Measurements from ENCODE around the gene DMWD.
A peak's percentile ranks its signal among the peaks of the same experiment; 100 is the strongest.
"Not testable (repeated sequence)": the region's sequence is repeated elsewhere in the genome, so short reads cannot be mapped to it uniquely, and the experiment has no call there.

The DMWD gene

GRCh38 chr19:45815481-45816216 lies 23.0 kb upstream of the DMWD start:
- no peak for DNase-seq

DNA sequence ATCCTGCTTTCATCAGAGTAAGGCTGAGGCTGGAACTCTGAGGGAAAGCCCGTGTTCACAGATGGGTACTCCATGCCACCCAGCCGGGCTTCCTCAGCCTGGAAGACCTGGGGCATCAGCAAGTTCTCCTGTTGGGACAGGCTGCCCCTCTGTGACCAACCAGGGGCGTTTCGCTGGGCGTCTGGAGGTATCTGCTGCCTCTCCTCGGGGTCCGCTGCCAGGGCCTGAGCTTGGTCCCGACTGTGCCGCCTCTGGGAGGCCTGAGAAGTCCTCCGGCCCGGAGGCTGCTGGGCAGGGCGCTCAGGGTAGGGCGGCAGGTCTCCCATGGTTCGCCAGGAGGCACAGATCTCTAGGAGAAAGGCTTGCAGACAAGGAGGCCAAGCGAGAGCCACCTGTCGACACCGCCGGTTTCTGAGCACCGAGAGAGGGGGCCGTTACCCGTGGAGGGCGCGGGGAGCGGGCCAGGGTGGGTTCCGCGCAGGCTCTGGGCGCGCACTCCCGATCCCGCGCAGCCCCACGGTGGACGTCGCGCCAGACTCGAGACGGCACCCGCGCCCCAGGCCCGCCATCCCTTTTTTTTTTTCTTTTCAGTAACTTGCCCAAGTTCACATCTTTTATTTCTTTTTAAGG lies 22.3 kb upstream of the DMWD start, which contains the start of gene RSPH6A:
Gene RSPH6A, minus strand, starts transcription at position 458 of the 630 bp plus-strand sequence. Its CDS starts 132 bp downstream, at position 326.
- DNase-seq = no peak

DNA sequence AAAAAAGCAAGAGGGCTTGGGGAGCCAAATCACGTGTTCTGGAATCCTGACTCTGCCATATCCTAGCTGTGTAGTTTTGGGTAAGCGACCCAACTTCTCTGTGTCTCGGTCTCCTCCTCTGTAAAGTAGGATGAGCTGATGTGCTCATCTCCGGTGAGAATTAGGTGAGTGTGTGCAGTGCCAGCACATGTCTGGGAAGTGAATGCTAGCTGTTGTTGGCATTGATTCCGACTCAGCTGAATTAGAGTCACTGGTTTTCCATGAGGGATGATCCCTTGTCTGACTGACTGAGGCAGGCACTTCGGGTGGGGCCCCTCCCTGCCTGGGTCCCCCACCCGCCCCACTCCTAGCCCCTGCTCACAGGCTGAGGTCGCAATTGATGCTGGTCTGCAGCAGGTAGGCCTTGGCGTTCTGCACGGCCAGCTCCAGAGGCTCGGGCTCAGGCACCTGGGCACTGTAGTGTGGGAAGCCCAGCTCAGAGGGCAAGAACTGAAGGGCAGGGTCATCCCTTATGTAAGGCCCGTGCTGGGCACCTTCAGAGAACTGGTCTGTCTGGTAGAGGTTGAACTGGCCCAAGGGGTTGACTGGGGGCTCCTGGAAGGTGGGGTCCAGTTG lies 21.6 kb upstream of the DMWD start:
- DNase-seq = no peak

DNA sequence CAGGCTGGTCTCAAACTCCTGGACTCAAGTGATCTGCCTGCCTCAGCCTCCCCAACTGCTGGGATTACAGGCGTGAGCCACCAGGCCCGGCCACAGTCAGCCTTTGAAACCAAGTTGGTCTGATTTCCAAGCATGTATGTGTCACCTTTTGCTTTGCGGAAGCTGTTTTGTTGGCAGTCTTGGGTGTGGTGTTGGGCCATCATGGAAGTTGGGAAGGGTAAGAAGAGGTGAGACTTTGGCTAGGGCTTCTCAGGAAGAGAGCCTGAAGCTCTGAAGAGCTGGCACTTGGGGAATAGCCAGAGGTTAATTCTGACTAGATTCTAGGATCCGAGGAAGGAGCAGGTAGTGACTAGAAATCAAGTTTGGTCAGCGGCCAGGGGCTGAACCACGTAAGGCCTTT lies 19.7 kb upstream of the DMWD start:
- no peak for DNase-seq

- no peak for DNase-seq
Observed at GRCh38 chr19:45809643-45810159, 17.1 kb upstream of the DMWD start.

- DNase-seq = no peak
Observed at GRCh38 chr19:45805719-45806118, 13.1 kb upstream of the DMWD start.

- no peak for DNase-seq
Observed at GRCh38 chr19:45804959-45805230, 12.2 kb upstream of the DMWD start.

GRCh38 chr19:45804140-45804958 lies 11.7 kb upstream of the DMWD start:
- DNase-seq = no peak

DNA sequence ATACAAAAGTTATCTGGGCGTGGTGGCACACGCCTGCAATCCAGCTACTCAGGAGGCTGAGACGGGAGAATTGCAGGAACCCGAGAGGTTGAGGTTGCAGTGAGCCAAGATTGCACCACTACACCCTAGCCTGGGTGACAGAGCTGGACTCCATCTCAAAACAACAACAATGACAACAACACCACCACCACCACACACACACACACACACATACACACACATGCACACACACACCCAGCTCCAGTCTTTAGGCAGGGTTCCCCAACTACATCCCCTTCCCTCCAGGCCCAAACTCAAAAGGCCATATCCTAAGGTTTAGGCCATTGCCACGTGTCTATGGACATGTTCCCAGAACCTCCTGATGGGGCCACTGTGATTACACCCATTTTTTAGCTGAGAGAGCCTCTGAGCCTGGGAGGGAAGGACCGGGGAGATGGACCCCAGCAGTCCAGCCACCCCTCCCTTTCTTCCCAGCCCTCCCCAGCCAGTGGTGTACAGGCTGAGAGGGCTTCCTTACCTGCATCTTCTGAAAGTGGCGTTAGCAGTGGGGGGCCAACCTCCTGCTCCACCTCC lies 9.0 kb upstream of the DMWD start:
- no peak for DNase-seq

DNA sequence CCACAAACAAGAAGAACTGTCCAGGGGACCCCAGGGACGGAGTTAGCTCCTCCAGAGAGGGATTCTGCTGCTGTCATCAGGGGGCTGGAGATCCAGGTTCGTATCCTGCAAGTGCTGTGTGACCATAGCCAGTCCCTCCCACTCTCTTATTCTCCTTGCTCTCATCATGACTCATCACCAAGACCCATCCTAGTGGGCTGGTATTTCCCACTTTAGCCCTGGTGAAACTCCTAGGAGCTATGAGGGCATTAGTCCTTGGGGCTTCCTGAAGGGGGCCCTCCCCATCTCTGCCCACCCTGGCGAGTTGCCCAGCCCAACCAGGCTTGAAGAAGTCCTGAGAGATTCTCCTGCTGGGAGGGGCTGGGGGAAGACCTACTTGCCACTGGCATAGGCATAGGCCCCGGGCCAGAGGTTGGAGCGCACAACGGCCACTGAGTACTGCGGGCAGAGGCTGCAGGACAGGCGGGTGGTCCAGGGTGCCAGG lies 7.5 kb upstream of the DMWD start:
- no peak for DNase-seq

- not testable (repeated sequence) for DNase-seq
Observed at GRCh38 chr19:45799541-45799940, 6.9 kb upstream of the DMWD start.

DNA sequence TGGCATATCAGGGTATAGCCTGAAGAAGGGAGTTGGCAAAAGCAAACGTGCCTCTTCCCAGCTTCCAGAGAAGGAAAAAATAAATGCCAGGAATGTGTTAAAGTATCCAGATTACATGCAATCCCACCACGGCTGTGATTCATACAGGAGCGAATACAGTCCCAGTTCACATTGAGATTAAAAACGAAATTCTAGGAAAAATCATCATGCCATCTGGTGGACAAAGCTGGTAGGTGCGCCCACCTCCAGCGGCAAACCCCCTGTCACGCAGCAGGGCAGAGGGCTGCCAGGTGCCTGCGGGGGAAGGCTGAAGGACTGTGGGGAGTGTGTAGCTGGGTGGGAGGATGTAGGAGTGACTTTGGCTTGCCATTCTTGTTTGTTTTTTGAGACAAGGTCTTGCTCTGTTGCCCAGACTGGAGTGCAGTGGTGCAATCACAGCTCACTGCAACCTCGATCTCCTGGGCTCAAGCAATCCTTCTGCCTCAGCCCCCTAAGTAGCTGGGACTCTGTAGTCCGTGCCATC lies 6.4 kb upstream of the DMWD start:
- peak; percentile 63 for DNase-seq

DNA sequence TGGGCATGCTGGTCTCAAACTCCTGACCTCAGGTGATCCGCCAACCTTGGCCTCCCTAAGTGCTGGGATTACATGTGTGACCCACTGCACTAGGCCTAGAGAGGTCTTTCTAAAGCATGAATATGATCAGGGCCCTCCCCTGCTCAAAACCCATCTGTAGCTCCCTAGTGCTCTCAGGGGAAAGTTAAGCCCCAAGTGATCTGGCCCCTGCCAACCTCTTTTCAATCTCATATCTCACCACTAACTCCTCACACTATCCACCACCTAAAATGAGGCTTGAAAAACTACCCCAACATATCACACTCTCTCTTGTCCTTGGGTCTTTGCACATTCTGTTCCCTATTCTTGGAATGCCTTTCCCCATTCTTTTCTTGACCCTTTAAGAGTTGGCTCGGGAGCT lies 2.0 kb upstream of the DMWD start:
- DNase-seq = no peak

GRCh38 chr19:45793876-45794275 lies 1.2 kb upstream of the DMWD start:
- DNase-seq = no peak

DNA sequence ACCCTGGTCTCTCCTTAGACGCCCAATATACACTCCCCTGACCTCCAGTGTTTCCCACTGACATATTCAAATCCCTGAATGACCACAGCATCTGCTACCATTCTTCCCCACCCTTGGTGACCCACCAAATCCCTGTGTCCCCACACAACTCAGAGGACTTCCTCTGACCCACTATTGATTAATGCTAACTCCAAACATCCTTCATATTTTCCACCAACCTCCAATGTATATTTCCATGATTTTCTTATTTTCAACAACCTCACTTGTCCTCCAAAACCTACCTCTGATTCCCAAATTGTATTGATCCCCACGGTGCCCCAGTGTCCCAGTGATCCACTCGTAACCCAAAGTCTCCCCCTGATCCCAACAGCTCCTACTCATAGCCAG lies 526 bp upstream of the DMWD start:
- DNase-seq = no peak

DNA sequence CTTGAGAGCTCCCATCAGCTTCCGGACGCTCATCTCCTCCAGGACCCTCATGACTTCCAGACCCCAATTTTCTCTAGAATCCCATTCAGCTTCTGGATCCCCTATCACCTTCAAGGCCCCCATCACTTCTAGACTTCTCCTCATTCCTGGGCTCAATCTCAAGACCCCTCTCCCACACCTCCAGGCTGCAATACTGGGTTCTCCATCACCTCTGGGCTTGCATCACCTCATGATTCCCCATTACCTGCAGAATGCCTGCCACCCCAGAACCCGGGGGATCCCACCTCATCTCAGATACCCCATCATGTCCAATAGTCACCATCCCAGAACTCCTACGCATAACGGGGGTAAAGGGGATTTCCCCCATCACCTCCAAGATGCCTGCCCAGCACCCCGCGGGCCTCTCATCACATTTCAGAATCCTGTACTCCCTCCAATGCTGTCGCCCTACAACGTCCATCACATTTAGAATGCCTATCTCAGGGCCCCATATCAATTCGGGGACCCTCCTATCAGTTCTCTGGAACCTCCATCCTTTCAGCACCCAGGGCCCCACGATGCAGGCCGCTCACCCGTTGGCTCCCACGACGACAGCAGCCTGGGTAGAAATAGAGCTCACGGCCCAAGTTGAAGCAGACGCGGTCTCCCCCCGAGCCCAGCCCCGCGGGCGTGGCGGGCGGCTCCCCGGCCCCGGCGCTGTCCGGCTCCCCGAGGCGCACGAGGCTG lies 738 bp downstream of the DMWD start:
- DNase-seq = no peak

DNA sequence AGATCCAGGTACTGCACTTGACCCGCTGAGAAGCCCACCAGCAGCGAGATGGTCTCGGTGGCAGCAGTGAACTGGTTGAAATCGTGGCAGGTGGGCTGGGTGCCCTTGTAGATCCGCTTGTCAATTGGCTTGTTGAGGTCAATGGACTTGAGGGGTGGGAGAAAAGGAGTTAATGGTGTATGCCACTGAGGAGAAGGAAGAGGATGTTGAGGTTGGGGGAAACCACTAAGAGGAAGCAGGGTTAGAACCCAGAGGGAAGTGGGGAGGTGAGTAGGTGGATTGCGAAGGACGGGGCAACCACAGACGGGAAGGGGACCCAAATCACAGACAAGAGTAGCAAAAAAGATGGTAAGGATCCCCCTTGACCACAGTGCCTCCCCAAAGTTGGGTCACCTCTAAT lies 1.7 kb downstream of the DMWD start:
- DNase-seq = no peak

DNA sequence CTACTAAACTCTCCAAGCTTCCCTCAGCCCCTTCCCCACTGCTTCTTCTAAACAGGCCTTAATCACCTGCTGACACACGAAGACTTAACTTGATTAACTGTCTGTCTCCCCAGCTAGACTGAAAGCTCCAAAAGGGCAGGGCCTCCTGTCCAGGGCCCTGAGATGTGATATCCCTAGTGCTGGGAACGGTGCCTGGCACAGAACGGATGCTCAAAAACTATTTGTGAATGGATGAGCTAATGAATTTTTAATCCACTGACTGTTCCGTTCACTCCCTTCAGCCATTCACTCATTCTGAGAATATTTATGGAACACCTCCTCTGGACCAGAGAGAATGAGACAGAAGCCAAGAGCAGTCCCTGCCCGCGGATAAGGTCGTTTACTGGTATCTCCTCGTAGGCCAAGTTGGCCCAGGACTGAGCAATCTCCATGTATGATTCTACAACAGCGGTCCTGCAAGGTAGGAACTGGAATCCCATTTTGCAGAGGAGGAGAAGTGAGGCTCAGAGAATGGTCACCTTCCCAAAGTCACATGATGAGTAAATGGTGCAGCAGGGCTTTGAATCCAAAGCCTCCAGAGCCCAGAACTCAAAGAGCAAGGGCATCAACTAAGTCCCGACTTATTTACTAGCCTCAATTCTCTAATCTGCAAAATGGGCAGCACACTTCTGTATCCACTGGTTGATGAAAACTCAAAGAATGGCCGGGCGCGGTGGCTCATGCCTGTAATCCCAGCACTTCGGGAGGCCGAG lies 3.4 kb downstream of the DMWD start:
- DNase-seq = no peak

- DNase-seq = no peak
Observed at GRCh38 chr19:45786533-45786894, 6.1 kb downstream of the DMWD start.

GRCh38 chr19:45785781-45786532 lies 6.7 kb downstream of the DMWD start:
- DNase-seq = no peak

All from stimulated activated CD4-positive, alpha-beta T cell treated with anti-CD3 and anti-CD28 coated beads, Interleukin-4, amount 100 ng/mL, for 1 hour (primary cell).